GM19035 (cell line): ENCODE measurements around the gene MAP2K7.
"Not testable (repeated sequence)": the region's sequence is repeated elsewhere in the genome, so short reads cannot be mapped to it uniquely, and the experiment has no call there.

Experiments used
- ATAC-seq: cut with Tn5 transposase; IDR thresholded peaks from one replicate; pipeline ENCODE4 v1.9.1; 2021; ENCODE audit not compliant: unreplicated experiment

The MAP2K7 gene

GRCh38 chr19:7961082-7961481, 57.4 kb downstream of the MAP2K7 start:
- not testable (repeated sequence) for ATAC-seq

- ATAC-seq, result no peak
Observed at GRCh38 chr19:7961920-7962626, 58.4 kb downstream of the MAP2K7 start.

- ATAC-seq, result no peak
Observed at GRCh38 chr19:7962644-7963268, 59.1 kb downstream of the MAP2K7 start.

GRCh38 chr19:7963566-7963965, 59.9 kb downstream of the MAP2K7 start:
- ATAC-seq, result no peak
